ENCODE data around the gene EDEM2.
"Not testable (repeated sequence)": the region's sequence is repeated elsewhere in the genome, so short reads cannot be mapped to it uniquely, and the experiment has no call there.

EDEM2 gene

GRCh38 chr20:35146920-35147574 is at the start of gene EDEM2:
EDEM2 (minus strand) TSS chr20:35147336; CDS start chr20:35147258, 78 bp downstream.
- peak; percentile 88 for DNase-seq (ENCODE audit: low read depth)

GRCh38 chr20:35196313-35196712 is 49.2 kb upstream of the EDEM2 start:
- DNase-seq (ENCODE audit: low read depth) = no peak

- DNase-seq (ENCODE audit: low read depth) = not testable (repeated sequence)
These were observed 46.1 kb upstream of the EDEM2 start for GRCh38 chr20:35193031-35193791.

GRCh38 chr20:35192118-35192872 is 45.2 kb upstream of the EDEM2 start:
- no peak for DNase-seq (ENCODE audit: low read depth)

GRCh38 chr20:35191419-35192117 is 44.4 kb upstream of the EDEM2 start:
- no peak for DNase-seq (ENCODE audit: low read depth)

GRCh38 chr20:35190556-35190955 is 43.4 kb upstream of the EDEM2 start:
- DNase-seq (ENCODE audit: low read depth) = no peak

GRCh38 chr20:35189223-35189622 is 42.1 kb upstream of the EDEM2 start:
- DNase-seq (ENCODE audit: low read depth) = not testable (repeated sequence)

GRCh38 chr20:35187584-35188190 is 40.6 kb upstream of the EDEM2 start:
- DNase-seq (ENCODE audit: low read depth) = no peak

- DNase-seq (ENCODE audit: low read depth) = not testable (repeated sequence)
These were observed 39.7 kb upstream of the EDEM2 start for GRCh38 chr20:35186691-35187289.

- DNase-seq (ENCODE audit: low read depth) = no peak
These were observed 34.6 kb upstream of the EDEM2 start for GRCh38 chr20:35181731-35182130.

GRCh38 chr20:35180266-35180665 is 33.1 kb upstream of the EDEM2 start:
- no peak for DNase-seq (ENCODE audit: low read depth)

GRCh38 chr20:35179292-35180212 is 32.4 kb upstream of the EDEM2 start:
- no peak for DNase-seq (ENCODE audit: low read depth)

GRCh38 chr20:35176132-35176531 is 29.0 kb upstream of the EDEM2 start:
- DNase-seq (ENCODE audit: low read depth) = no peak

GRCh38 chr20:35174458-35175216 is 27.5 kb upstream of the EDEM2 start:
- no peak for DNase-seq (ENCODE audit: low read depth)

GRCh38 chr20:35173576-35174192 is 26.5 kb upstream of the EDEM2 start:
- no peak for DNase-seq (ENCODE audit: low read depth)

- DNase-seq (ENCODE audit: low read depth) = no peak
These were observed 25.3 kb upstream of the EDEM2 start for GRCh38 chr20:35172434-35172806.

- peak; percentile 80 for DNase-seq (ENCODE audit: low read depth)
These were observed 24.8 kb upstream of the EDEM2 start, which contains the start of gene PROCR for GRCh38 chr20:35171753-35172433. PROCR (plus strand) TSS chr20:35172072; CDS start chr20:35172155, 83 bp downstream.

- no peak for DNase-seq (ENCODE audit: low read depth)
These were observed 24.3 kb upstream of the EDEM2 start for GRCh38 chr20:35171438-35171752.
